Activated CD8-positive, alpha-beta memory T cell treated with anti-CD3 and anti-CD28 coated beads for 1 hour (primary cell): ENCODE measurements around the gene CHRDL2.
A peak's percentile ranks its signal among the peaks of the same experiment; 100 is the strongest.

Experiments used
- DNase-seq, 2 donors: peaks; one replicate each; pipeline ENCODE4 v3.0.0-alpha.2; 2020; ENCODE audit warnings: low read depth in 1 of 2; ENCODE audit errors: extremely low read depth in 1 of 2

Gene CHRDL2

GRCh38 chr11:74717221-74717969, 13.8 kb downstream of the CHRDL2 start:
- no peak for DNase-seq

DNA sequence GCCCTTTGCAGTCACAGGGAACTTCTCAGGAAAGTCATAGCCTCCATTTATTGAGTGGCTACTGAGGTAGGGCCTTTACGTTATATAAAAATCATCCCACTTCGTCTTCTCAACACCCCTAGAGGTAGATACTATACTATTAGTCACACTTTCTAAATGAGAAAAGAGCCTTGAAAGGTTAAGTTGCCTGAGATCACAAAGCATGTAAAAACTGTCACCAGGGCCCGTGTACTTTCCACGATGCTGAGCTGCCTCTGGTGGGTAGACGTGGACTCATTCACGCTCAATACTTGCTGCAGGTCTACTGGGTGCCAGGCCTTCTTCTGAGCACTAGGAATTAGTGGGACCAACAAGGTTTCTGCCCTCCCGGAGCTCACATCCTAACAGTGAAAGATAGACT, 16.3 kb downstream of the CHRDL2 start:
- no peak for DNase-seq

- DNase-seq = no peak
These were observed 17.5 kb downstream of the CHRDL2 start for GRCh38 chr11:74713686-74714085.

GRCh38 chr11:74710281-74710938, 20.8 kb downstream of the CHRDL2 start:
- no peak for DNase-seq

- no peak for DNase-seq
These were observed 22.1 kb downstream of the CHRDL2 start for GRCh38 chr11:74709175-74709574.

DNA sequence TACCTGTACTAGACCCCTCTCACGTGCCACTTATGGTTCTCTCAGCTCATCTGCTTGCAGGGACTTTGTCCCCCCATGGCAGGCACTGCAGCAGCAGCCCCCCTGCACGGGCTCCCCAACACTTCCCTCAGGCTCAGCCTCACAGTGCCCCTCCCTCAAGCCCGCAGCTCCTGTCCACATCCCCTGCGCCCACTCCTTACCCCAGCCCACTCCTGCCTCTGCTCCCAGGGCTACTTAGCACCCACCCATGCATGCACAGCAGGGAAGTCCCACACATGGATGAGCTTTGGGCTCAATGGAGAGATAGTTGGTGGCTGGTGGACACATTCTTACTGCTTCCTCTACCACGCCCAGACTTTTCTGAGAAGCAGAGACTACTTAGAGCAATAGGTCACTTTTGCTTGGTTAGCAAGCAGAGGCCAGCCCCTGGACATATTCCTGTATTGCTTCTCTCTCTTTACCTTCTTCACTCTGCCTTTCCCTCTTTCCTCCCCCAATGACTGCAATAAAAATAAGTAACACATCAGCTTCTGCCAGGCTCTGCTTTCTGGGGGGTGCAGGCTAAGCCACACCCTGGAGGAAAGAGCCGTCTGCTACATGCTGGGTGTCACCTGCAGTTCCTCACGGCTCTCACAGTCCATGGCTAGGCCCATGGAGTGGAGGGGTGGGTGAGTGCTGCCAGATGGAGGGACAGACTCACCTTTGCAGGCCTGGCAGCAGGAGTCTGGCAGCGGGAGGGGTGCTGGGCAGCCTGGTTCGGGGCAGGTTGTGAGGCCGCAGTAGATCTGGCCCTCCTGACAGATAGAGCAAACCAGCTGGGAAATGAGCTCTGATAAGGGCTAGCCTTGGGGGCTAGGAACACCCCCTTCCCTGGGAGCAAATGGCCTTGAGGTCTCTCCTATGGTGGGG, 23.4 kb downstream of the CHRDL2 start:
- no peak for DNase-seq

- no peak for DNase-seq
These were observed 24.0 kb downstream of the CHRDL2 start for GRCh38 chr11:74707182-74707581.

DNA sequence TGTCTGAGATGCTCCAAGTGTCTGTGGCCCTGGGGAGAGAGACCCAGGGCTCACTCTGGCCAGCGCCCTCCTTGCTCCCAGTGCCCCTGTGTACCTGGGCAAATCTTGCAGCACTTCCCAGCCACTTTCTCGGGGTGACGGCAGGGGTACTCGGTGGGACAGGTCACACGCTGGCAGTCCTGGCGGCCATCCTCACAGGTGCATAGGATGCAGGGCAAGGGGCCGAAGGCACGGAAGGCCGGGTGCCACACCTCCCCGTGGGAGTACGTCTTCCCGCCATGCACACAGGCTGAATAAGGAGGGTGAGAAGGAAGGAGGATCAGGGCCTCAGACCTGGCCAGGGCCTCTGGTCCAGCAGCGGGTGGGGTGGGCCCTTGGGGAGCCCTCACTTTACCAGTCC, 28.0 kb downstream of the CHRDL2 start:
- no peak for DNase-seq

- peak; percentile 13 to 30 for DNase-seq
These were observed 28.7 kb downstream of the CHRDL2 start for GRCh38 chr11:74702383-74703007.

DNA sequence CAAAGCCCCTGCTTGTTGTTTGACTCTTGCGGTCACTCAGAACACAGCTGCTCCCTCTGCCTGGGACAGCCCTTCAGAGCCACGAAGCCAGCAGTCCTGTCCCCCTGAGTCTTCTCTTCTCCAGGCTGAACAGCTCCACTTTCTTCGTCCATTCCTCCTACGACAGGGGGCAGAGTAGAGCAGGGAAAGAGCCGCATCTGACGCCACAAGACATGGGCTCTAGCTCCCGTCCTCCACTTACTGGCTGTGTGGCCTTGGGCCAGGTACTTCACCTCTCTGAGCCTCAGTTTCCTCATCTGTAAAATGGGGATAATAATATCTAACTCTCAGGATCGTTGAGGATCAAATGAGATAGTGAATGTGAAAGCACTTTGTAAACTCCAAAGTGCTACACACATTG, 29.9 kb downstream of the CHRDL2 start:
- DNase-seq = no peak

DNA sequence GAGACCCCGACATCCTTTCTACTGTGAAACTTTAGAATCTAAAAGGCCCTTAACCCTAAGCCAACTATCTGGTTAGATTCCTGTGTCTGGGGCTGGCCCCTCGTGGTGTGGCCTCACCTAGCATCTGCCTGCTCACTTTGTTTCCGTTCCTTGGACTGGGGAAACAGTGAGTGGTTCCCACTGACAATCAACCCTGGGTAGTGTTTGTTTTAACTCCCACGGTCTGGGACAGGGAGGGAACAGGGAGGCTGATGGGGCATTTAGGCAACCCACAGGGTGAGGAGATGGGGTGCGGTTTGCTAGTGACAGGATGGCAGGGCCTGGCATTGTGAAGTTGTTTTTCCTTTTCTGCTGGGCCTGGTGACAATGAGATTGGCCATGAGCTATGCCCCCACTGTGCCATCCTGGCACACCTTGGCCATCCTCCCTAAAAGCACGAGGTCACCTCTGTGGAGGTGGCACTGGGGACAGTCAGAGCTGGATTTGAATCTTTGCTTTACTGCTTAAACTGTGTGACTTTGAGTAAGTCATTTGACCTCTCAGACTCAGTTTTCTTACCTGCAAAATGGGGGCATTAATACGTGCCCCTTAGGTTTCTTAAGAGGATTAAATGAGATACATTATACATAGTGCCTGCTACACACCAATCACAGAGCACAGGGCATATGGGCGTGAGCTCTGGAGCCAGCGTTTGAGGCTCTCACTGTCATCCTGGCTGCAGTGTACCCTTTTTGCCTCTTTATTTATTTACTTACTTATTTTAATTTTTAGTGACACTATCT, 31.4 kb downstream of the CHRDL2 start:
- no peak for DNase-seq

GRCh38 chr11:74697722-74698121, 33.5 kb downstream of the CHRDL2 start:
- DNase-seq = no peak

- no peak for DNase-seq
These were observed 34.1 kb downstream of the CHRDL2 start for GRCh38 chr11:74696939-74697675.

DNA sequence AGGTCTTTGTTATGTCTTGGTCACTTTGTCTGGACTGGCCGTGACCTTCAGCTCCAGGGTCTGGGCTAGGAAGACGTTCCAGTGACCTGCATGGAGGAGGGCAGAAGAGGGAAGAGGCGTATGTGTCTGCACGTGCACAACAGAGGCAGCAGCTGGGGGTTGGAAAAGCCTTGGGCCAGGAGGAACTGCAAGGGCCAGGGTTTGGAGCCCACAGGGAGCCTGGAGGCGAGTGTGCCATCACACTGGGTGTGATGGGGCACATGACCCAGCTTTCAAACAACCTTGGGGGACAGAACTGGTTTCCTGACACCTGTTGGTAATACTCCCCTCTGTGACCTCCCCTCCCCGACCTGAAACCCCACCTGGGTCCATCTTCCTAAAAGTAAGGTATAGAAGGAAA, 34.7 kb downstream of the CHRDL2 start:
- DNase-seq = no peak

DNA sequence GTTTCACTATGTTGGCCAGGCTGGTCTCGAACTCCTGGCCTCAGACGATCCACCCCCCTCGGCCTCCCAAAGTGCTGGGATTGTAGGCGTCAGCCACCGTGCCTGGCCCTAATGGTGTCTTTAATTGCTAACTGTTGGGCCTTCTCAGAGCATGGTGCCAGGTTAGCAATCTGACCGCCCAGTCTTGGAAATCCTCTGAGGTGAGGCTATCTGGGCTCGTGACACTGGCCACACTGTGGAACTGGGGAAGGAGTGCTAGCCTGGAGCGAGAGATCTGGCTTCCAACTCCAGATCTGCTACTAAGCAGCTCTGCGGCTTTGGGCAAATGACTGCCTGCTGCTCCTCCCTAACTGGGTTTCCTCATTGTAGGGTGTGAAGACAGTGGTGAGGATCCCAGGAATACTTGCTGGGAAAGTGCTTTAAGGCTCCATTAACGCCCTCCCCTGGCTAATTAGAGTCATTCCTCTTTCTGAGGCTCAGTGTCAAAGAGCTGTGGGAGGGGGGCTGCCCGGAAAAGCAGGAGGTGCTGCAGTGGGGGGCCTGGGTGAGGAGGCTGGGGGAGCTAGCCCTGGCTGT, 35.4 kb downstream of the CHRDL2 start:
- no peak for DNase-seq

GRCh38 chr11:74694136-74694930, 36.9 kb downstream of the CHRDL2 start:
- no peak for DNase-seq

GRCh38 chr11:74693531-74693930, 37.7 kb downstream of the CHRDL2 start:
- DNase-seq = no peak

- DNase-seq = no peak
These were observed 39.5 kb downstream of the CHRDL2 start for GRCh38 chr11:74691755-74692154.

- no peak for DNase-seq
These were observed 41.6 kb downstream of the CHRDL2 start for GRCh38 chr11:74689666-74690065.
